EL (cell line): ENCODE data around the gene KLRB1.
"Not testable (repeated sequence)": the region's sequence is repeated elsewhere in the genome, so short reads cannot be mapped to it uniquely, and the experiment has no call there.

Source experiments
- DNase-seq: peaks from one replicate; pipeline ENCODE4 v3.0.0-alpha.2; 2016

Gene KLRB1

DNA sequence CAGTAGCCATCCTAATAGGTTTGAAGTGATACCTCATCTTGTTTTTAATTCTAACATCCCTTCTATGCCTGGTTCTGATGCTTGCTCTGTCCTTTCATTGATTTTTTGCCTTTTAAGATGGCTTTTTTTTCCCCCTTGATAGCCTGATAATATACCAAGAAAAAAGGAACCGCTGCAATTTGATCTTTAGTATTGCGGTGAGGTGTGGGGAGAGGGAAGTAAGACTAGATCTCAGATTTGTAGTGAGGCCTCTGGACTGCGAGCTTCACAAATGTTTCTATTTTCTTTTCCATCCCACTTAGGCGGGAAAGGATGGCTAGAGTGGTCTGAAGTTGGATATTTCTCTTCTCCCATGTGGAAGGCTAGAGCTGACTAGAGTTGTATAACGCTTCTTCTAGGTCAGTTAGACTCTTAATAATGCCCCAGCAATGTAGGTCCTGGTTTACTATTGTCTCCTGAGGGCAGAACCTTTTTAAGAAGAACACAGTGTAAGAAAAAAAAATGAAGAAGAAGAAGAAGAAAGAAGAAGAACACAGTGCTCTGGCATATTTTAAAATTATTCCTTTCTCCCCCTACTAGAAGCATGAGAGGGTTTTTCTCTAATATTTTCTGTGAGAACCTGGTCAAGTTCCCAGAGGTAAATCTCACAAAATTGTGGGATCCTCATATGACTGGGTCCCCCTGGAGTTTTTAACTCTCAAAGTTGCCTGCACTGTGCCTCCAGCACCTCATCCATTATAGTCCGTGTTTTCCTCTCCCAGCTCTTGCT lies 11.9 kb upstream of the KLRB1 start:
- DNase-seq = no peak

DNA sequence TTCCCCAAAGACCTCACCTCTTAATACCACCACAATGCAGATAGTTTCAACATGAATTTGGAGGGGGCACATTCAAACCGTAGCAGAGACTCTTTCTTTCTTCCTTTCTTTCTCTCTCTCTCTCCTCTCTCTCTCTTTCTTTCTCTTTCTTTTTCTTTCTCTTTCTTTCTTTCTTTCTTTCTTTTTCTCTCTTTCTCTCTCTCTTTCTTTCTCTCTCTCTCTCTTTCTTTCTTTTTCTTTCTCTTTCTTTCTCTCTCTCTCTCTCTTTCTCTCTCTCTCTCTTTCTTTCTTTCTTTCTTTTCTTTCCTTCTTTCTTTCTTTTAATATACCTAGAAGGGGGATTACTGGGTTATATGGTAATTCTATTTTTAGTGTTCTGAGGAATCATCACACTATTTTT lies 11.2 kb upstream of the KLRB1 start:
- DNase-seq = not testable (repeated sequence)

DNA sequence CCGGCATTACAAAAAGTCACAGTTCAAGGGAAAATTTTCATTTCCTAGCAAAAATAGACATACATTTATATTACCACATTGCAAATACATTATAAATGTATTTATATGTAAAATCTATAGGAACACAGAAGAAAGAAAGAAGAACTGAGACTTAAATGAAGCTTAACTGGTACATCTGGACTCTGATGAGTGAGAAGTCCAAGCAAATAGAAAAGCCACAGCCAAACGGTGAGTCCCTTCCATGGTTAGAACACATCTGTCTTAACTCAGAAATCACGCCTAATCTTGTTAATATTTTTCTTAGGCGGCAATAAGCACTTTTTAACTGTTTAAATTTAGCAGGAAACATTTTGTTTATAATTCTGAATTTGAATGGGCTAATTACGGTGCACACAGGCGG lies 9.4 kb upstream of the KLRB1 start:
- no peak for DNase-seq

DNA sequence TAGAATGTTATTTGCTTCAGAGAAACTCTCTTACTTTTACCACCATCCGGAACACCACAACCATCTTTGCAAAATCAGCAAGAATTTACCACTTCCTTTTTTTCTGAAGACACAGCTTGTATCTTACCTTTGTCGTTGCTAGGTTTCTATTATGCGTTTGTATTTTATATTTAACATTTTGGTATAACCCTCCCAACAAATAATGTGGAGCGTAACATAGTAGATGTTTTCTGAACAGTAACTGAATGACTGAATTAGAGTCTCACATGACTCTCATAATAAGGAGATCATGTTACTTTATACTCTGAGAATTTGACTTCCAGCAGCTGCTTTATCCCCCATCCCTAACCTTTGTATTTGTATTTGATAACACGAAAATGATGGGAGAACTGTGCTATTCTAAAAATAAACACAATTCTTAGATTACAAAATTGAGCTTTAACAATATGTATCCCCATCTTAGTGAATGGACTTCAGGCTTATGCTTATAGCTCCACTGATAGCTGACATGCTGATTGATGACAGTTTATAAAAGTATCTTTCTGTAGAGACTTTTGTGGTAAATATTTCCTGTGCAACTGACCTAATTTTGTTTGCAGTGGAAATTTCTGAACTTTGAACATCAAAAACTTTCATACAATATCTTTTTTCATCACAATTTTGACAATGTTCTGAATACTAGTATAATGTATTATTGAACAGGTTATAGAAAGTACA lies 7.9 kb upstream of the KLRB1 start:
- no peak for DNase-seq

DNA sequence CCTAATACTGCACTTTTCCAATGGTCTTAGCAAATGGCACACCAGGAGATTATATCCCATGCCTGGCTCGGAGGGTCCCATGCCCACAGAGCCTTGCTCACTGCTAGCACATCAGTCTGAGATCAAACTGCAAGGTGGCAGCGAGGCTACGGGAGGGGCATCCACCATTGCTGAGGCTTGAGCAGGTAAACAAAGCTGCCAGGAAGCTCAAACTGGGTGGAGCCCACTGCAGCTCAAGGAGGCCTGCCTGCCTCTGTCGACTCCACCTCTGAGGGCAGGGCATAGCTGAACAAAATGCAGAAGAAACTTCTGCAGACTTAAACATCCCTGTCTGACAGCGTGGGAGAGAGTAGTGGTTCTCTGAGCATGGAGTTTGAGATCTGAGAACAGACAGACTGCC lies 2.9 kb upstream of the KLRB1 start:
- DNase-seq = not testable (repeated sequence)

DNA sequence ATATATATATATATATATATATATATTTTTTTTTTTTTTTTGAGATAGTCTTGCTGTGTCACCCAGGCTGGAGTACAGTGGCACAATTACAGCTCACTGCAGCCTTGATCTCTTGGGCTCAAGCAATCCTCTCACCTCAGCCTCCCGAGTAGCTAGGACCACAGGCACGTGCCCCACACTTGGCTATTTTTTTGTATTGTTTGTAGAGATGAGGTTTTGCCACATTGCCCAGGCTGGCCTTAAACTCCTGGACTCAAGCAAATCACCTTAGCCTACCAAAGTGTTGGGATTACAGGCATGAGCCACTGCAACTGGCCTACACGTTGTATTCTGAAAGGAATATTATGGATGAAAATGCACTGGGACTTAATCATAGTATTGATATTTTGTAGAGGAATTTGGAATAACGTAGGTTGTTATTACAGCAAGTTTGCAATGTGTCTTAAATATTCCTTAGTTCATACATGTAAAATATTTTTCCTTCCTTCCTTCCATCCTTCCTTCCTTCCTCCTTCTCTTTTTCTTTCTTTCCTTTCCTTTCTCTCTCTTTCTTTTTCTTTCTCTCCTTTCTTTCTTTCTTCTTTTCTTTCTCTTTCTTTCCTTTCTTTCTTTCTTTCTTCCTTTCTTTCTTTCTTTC lies 862 bp downstream of the KLRB1 start:
- DNase-seq = no peak

DNA sequence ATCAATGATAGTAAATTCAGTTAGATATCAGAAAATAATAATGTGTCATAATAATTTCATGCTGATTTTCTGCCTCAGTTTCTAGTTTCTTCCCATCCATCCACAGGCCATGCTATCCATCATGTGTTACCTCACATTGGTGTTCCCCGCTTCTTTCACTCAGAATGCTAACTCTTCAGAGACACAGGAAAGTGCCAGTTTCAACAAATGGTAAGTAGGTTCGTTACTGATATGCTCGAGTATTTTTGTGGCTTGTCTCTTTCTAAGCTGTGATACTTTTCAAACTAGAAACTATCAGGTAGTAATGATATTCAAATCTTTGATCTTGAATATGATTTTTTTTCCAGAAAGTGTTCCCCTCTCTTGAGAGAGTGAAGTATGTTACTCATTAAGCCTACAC lies 1.5 kb downstream of the KLRB1 start:
- no peak for DNase-seq

DNA sequence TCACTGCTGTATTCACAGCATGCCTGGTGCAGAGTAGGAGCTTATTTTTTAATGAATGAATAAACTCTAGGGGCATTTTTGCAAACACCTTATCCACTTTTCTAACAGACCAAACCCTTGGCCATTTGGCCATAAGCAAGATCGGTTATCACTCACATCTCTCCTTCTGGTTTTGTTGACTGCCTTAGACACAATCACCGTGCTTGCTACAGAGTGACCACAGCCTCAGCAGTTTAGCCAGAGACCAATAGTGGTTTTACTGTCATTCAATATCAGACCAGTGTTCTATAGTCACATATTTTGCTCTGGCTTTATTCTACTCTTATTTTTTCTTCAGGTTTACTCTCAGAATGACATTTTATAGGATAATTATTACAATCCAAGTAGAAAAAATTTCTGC lies 2.2 kb downstream of the KLRB1 start:
- no peak for DNase-seq

DNA sequence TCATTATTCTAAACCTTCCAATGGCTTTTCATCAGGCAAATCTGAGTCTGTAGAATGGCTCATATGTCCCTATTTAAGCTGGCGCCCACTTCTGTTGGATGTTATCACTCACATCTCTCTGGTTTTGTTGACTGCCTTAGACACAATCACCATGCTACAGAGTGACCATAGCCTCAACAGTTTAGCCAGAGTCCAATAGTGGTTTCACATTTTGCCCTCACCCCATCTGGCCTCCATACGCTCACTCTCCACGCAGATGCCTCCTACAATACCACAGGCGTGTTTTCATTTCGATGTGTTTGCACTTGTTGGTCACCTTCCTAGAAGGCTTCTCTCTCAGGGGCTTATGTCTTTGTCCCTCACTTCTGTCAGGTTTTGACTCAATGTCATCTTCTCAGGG lies 3.4 kb downstream of the KLRB1 start:
- DNase-seq = no peak

DNA sequence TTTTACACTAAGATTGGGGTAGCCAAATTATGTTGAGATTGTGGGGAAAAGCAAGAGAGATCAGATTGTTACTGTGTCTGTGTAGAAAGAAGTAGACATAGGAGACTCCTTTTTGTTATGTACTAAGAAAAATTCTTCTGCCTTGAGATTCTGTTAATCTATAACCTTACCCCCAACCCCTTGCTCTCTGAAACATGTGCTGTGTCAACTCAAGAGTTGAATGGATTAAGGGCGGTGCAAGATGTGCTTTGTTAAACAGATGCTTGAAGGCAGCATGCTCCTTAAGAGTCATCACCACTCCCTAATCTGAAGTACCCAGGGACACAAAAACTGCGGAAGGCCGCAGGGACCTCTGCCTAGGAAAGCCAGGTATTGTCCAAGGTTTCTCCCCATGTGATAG lies 7.3 kb downstream of the KLRB1 start:
- DNase-seq = not testable (repeated sequence)

DNA sequence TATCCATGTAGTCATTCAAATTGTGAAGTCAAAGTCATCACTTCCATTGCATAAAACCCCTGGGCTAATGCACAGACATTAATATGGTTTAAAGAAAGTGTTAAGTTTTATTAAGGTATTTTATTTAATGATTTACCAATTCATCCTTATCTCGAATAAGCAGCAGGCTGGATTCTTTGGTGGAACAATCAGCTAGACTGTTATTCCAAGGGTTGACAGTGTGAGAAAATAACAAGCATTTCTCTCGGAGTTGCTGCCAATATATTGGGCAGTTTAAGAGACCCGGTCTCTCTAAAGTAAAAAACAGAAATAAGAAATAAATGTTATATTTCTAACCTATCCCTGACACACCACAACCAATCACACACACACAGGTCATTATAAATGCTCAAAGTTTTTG lies 9.4 kb downstream of the KLRB1 start:
- DNase-seq = no peak

DNA sequence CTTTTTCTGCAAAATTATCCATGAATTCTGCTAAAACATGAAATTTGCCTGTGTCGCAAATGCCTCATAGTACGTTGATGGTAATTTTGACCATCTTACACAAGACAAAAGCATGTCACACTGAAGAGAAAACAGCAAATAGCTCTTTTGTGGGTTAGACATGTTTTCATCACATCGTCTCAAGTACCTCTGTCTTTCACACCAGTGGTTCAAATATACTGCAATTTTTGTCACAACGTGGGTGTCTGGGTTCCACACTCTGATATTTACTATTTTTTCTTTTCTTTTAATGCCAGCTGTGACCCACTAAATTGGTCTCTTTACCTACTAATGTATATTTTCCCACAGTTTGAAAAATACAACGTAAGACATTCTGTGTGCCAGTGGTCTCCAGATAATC lies 10.4 kb downstream of the KLRB1 start:
- no peak for DNase-seq

DNA sequence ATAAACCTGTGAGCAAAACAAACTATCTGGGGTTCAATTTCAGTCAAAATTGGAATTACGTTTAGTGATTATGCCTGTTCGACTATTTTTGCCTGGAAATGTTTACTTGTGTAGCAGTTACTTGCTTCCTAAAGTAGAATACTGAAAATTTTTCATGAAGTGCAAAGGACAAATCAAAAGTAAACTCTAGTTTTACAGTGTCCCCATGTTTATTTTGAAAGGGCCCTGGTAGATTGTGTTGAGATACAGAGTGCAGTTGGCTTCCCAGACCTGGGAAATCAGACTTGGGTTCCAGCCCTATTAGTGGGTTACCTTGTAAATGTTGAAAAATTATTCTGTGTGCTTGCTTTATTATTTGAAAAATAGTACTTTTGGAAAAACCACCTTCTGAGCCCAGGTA lies 17.3 kb downstream of the KLRB1 start:
- no peak for DNase-seq

DNA sequence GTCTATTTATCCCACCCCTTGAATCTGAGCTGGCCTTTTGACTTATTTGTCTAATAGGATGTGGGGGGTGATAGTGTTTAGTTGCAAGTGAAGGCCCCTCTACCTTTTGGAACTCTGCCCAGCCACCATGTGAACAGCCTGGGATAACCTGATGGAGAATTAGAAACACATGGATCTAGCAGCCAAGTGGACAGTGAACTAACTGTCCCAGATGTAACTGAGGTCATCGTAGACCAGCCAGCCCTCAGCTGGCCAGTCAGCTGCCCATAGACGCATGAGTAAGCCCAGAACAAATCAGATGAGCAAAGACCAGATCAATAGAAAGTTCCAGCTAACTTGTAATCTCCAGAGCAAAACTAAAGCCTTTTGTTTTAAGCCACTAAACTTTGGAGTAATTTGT lies 19.0 kb downstream of the KLRB1 start:
- no peak for DNase-seq

DNA sequence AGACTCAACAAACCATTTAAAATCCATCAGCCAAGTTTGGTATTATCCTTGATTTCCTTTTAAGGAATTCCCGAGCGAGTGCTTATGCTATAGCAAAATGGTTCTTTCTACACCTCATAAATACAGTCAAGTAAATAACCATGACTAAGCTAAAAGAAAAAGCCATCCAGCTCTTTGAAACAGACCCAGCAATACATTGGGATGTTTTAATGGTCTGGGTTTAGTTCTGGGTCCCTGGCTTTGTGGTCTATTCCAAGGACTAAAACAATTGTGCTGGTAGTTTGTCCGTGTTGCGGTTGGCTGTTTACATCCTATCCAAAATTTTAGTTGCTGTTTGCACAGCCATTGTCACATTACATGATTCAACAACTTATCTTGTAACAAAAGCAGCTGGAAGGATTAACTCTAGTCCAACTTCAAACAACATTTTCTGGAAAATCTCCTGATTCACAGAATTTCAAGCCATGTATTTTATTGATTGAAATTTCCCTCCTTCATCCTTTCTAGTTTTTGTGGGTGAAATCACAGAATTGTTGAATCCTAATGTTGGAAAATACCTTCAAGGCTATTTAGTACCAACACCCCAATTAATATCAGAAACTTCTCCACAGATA lies 19.6 kb downstream of the KLRB1 start:
- DNase-seq = no peak

DNA sequence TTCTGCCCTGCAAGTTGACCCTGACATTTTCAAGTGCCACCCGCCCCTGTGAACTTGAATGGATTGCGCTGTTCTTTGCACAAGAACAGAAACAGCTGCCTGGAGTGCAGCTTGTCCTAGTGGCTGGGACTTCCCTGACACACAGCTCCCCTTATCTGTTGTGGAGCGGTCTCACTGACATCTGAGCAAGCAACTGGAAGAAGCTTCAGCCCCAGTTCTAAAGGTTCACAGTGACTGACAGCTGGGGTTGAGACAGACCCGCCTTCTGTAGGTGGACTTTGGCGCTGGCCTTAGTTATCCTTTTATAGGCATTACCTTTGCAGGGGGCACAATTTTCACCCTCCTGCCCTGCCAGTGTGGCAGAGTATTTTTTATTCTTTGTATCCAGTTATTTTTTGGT lies 30.0 kb downstream of the KLRB1 start:
- not testable (repeated sequence) for DNase-seq

DNA sequence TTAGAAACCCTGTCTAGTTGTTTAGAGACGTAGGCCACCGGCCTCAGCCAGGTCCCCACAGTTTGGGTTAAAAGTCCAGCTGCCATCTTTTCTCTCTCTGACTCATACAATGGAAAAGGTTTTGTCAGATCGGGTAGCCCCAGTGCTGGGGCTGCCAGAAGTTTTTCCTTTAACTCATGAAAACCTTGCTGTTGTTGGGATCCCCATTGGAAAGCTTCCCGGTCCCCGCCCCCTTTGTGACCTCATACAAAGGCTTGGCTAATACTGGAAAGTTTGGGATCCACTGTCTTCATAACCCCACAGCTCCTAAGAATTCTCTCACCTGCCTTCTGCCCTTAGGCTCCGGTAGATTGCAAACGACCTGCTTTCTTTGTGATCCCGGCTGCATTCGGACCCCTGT lies 40.6 kb downstream of the KLRB1 start:
- DNase-seq = not testable (repeated sequence)

DNA sequence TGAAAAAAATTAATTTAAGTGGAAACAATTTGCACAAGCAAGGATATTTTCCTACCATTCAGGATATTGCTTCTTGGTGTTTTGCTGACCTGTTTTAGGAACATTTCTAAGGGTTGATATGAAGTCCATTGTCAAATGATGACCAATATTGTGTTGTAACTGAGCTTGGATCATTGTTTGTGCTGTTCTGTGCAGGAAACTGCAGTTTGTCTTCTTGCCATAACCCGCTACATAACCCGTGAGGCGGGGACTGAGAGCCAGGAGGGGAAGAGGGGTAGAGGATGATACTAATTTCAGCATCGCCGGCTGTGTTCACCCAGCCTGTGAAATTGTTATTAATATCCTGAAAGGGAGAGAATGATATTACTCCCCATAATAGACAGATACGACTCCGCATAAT lies 41.6 kb downstream of the KLRB1 start:
- not testable (repeated sequence) for DNase-seq

DNA sequence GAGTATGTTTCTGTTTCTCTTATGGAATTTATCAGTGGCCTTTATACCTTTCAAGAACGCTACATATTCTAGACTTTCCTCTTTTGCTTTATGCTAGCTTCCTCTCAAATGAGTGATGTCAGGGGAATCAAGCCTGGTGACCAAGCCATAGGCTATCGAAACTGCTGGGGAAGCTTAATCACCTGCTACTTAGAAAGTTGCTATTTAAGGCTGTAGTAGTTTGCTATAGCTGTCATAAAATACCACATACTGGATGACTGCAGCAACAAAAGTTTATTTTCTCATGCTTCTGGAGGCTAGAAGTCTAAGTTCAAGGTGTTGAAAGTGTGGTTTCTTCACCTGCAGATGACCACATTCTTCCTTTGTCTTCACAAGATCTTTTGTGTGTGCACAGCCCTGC lies 43.3 kb downstream of the KLRB1 start:
- not testable (repeated sequence) for DNase-seq

DNA sequence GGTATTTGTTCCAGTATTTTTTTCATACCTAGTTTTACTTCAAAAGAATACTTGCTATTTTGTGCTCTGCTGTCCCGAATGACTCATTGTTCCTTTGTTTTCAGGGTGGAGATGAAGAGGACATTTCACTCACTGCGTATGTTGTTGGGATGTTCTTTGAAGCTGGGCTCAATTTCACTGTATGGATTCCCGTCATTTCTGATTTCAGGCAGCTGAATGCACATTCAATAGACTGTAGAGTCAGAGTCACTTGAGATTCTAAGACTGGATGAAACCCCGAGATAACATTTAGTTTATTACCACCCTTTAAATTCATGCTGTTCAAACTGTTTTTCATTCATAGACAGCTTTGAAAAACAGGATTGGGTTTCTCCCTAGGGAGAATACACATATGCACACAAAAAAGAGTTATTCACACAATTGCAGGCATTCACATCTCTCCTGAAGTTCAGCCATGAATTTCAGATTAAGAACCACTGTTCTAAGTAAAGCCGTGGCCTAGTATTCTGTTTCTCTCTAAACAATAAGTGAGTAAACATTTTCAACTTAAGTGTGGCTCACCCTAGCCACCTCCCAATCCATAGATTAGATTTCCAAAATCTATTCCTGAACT lies 44.8 kb downstream of the KLRB1 start:
- not testable (repeated sequence) for DNase-seq

DNA sequence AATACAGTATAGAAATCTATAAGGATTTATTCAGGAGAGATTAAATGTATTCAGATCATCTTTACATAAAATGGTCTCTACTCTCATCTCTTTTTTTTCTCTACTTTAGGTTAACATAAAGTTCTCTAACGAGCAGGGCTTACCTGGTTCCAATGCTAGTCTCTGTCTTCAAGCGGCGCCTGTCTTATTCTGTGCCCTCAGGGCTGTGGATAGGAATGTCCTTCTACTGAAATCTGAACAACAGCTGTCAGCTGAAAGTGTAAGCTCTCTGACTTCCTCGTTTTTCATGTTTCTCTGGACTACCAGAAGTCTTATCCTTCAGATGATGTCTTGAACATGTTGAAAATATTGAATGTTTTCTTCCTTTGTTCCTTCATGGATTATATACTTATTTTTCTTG lies 62.2 kb downstream of the KLRB1 start:
- DNase-seq = not testable (repeated sequence)
